Measurements from ENCODE around the gene FNDC3A. TPM values are rescaled to one million over a fixed set of nuclear protein-coding genes. Genes with fewer than 3 reads are reported as not detected.

FNDC3A gene
- total RNA-seq, 2 experiments from 2014 or later: 25.7 to 26.6 TPM

DNA sequence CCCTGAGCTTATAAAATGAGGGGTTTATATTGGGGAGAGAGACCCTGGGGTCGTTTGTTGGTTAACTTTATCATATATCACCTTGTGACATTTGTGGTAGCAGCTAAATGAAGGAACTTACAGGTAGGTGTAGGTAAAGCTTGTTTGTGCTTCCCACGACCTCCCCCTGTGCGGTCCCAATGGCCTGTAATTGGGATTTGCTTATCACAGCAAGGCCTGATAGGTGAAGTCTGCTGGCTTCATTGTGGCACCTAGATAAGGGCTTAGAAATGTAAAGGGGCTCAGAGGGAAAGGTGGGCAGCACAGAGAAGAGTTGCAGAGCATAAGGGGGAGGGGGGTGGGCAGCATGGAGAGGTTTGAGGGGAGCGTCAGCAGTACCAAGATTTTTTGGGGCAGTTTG is 208.9 kb downstream of the FNDC3A start:
- peaks cover 36% of the 10 kb centered on the region for H3K36me3 Mint-ChIP-seq (ENCODE audit: low read depth)
- DNase-seq: no peak
- H3K4me1 Mint-ChIP-seq (ENCODE audit: low read depth): peaks cover 13% of the 10 kb centered on the region
- no peak overlapping the region for H3K4me3 Mint-ChIP-seq
- intact Hi-C loops (cut with micrococcal nuclease): no loop called here
- ChIA-PET POLR2A (no interaction called here), CTCF (interaction anchor here (1.5 kb wide), 1 partner anchor 215 kb away, joined by 3 read pairs; no protein-coding TSS in a partner anchor)
- H3K9me3 Mint-ChIP-seq: no peaks in the 10 kb centered on the region
- TF ChIP-seq, protein P1, sequence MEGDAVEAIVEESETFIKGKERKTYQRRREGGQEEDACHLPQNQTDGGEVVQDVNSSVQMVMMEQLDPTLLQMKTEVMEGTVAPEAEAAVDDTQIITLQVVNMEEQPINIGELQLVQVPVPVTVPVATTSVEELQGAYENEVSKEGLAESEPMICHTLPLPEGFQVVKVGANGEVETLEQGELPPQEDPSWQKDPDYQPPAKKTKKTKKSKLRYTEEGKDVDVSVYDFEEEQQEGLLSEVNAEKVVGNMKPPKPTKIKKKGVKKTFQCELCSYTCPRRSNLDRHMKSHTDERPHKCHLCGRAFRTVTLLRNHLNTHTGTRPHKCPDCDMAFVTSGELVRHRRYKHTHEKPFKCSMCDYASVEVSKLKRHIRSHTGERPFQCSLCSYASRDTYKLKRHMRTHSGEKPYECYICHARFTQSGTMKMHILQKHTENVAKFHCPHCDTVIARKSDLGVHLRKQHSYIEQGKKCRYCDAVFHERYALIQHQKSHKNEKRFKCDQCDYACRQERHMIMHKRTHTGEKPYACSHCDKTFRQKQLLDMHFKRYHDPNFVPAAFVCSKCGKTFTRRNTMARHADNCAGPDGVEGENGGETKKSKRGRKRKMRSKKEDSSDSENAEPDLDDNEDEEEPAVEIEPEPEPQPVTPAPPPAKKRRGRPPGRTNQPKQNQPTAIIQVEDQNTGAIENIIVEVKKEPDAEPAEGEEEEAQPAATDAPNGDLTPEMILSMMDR (IDR thresholded peaks at IDR 0.05): no peak
- no peak for ATAC-seq
- no peaks in the 10 kb centered on the region for H3K27me3 Mint-ChIP-seq
- no peak overlapping the region for H3K27ac Mint-ChIP-seq

DNA sequence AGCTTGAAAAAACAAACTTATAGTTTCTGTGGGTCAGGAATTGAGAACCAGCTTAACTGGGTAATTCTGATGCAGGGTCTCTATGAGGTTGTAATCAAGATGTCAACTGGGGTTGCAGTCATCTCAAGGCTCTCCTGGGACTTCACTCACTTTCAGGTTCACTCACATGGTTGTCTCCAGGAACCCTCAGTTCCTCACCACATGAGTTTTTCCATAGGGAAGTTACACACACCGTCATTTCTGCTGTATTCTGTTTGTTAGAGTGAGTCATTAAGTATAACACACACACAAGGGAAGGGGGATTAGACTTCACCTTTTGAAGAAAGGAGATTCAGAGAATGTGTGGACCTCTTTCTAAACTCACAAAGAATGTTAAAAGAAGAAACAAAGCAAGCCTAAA is 209.6 kb downstream of the FNDC3A start:
- Mint-ChIP-seq H3K4me3 (no peak overlapping the region), H3K9me3 (no peaks in the 10 kb centered on the region), H3K27ac (peak overlapping the region; percentile 77), H3K27me3 (no peaks in the 10 kb centered on the region), H3K36me3 (ENCODE audit: low read depth) (peaks cover 32% of the 10 kb centered on the region), H3K4me1 (ENCODE audit: low read depth) (peaks cover 13% of the 10 kb centered on the region)
- ATAC-seq: peak; percentile 13
- intact Hi-C loops (cut with micrococcal nuclease): no loop called here
- no peak for DNase-seq
- TF ChIP-seq, protein P1 (IDR thresholded peaks at IDR 0.05): no peak
- POLR2A ChIA-PET: no interaction called here
- CTCF ChIA-PET: interaction anchor here (1.5 kb wide), 1 partner anchor 215 kb away, joined by 3 read pairs; no protein-coding TSS in a partner anchor

DNA sequence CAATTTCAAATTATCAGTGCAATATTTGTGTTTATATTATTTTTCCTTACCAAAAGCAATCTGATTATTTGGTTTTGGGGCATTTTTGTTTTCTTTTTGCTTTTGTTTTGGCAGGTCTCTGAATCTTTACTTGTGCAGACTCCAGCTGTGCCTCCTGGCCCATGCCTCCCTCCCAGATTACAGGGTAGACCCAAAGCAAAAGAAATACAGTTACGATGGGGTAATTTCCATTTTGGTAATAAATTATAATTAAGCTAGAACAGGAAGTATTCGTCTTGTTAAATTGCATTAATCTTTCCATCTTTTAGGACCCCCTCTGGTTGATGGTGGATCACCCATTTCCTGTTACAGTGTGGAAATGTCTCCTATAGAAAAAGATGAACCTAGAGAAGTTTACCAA is 215.2 kb downstream of the FNDC3A start:
- no peaks in the 10 kb centered on the region for H3K9me3 Mint-ChIP-seq
- POLR2A ChIA-PET: no interaction called here
- CTCF ChIA-PET: interaction anchor here (1.3 kb wide), 1 partner anchor 90 kb away, joined by 4 read pairs; no protein-coding TSS in a partner anchor

DNA sequence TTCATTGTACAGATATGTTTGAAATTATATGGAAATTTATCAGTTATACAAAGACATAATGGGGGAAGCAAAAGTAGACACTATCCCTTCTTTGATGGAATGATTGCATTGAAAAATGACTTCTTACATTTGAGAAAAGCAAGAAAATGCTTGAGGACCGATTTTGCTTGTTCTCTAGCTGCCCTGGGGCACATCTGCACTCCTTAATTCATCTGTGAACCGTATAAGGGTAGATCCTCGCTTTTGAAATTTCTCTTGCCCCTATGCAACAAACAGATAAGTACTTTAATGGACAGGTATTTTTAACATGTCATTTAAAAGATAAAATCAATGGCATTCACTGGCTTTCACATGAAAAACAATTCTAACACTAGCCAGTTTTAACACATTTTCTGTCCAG is 230.9 kb downstream of the FNDC3A start:
- Mint-ChIP-seq H3K27ac (no peak overlapping the region), H3K4me3 (no peak overlapping the region), H3K4me1 (ENCODE audit: low read depth) (no peaks in the 10 kb centered on the region), H3K27me3 (no peaks in the 10 kb centered on the region), H3K36me3 (ENCODE audit: low read depth) (peaks cover 34% of the 10 kb centered on the region), H3K9me3 (no peaks in the 10 kb centered on the region)
- CTCF ChIA-PET: interaction anchor here (2.1 kb wide), 1 partner anchor 74 kb away, joined by 6 read pairs; no protein-coding TSS in a partner anchor
- POLR2A ChIA-PET: no interaction called here
- no peak for DNase-seq
- intact Hi-C loops (cut with micrococcal nuclease): no loop called here
- ATAC-seq: no peak
- TF ChIP-seq, protein P1 (IDR thresholded peaks at IDR 0.05): no peak

More for the DNA sequence above, 215.2 kb downstream of the FNDC3A start:
- no peak for DNase-seq
- Mint-ChIP-seq H3K27ac (no peak overlapping the region), H3K36me3 (ENCODE audit: low read depth) (peaks cover 37% of the 10 kb centered on the region), H3K4me3 (no peak overlapping the region), H3K27me3 (no peaks in the 10 kb centered on the region), H3K4me1 (ENCODE audit: low read depth) (peaks cover 6% of the 10 kb centered on the region)
- intact Hi-C loops (cut with micrococcal nuclease): no loop called here
- no peak for ATAC-seq
- TF ChIP-seq, protein P1 (IDR thresholded peaks at IDR 0.05): no peak

DNA sequence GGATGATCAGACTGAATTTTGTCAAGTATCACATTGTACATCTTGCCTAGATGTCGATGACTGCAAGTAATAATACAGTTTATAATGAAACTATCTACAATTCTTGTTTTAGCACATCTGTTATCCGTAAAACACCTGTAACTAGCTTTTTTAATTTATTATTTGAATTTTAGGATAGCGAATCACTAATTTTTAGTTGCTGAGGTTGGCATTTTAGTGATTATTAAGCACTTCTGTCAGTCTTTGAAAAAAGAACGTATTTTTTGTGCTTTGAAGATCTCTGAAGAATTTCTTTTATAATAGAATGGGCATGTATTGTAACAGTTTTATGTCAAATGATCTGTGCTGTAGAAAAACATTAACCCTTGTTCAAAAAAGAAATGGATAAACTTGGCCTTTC is 232.9 kb downstream of the FNDC3A start:
- no peak overlapping the region for H3K4me3 Mint-ChIP-seq
- DNase-seq (no peak), ATAC-seq (no peak)
- intact Hi-C loops (cut with micrococcal nuclease): no loop called here
- TF ChIP-seq, protein P1 (IDR thresholded peaks at IDR 0.05): no peak
- CTCF ChIA-PET: interaction anchor here (0.9 kb wide), 1 partner anchor 72 kb away, joined by 3 read pairs; no protein-coding TSS in a partner anchor
- H3K27ac Mint-ChIP-seq: no peak overlapping the region
- peaks cover 29% of the 10 kb centered on the region for H3K36me3 Mint-ChIP-seq (ENCODE audit: low read depth)
- H3K4me1 Mint-ChIP-seq (ENCODE audit: low read depth): no peaks in the 10 kb centered on the region
- no peaks in the 10 kb centered on the region for H3K27me3 Mint-ChIP-seq
- POLR2A ChIA-PET: no interaction called here
- H3K9me3 Mint-ChIP-seq: no peaks in the 10 kb centered on the region

All from activated CD8-positive, alpha-beta T cell treated with anti-CD3 and anti-CD28 coated beads for 36 hours (primary cell).